Activated T-cell treated with anti-CD3 and anti-CD28 coated beads, Interleukin-2, amount 50 U/mL, for 1 hour (primary cell): ENCODE results near the gene EGLN2.
"Not testable (repeated sequence)": the region's sequence is repeated elsewhere in the genome, so short reads cannot be mapped to it uniquely, and the experiment has no call there.

Experiments
- DNase-seq: peaks from one replicate; pipeline ENCODE4 v3.0.0-alpha.2; 2020

The EGLN2 gene

GRCh38 chr19:40802300-40803169, 3.5 kb downstream of the EGLN2 start:
- DNase-seq: no peak

GRCh38 chr19:40803170-40803856, 4.3 kb downstream of the EGLN2 start:
- no peak for DNase-seq

GRCh38 chr19:40803857-40804782, 5.1 kb downstream of the EGLN2 start:
- DNase-seq: peak; percentile 61

GRCh38 chr19:40804783-40805242, 5.8 kb downstream of the EGLN2 start:
- no peak for DNase-seq

- no peak for DNase-seq
Observed at GRCh38 chr19:40805258-40805868, 6.4 kb downstream of the EGLN2 start.

GRCh38 chr19:40806423-40807146, 7.6 kb downstream of the EGLN2 start:
- peak; percentile 77 for DNase-seq

GRCh38 chr19:40807147-40808020, 8.4 kb downstream of the EGLN2 start:
- no peak for DNase-seq

GRCh38 chr19:40808021-40808325, 9.0 kb downstream of the EGLN2 start:
- DNase-seq: no peak

- no peak for DNase-seq
Observed at GRCh38 chr19:40808497-40808896, 9.5 kb downstream of the EGLN2 start.

GRCh38 chr19:40809358-40810086, 10.5 kb downstream of the EGLN2 start:
- no peak for DNase-seq

GRCh38 chr19:40810160-40810559, 11.2 kb downstream of the EGLN2 start:
- DNase-seq: no peak

- peak; percentile 65 for DNase-seq
Observed at GRCh38 chr19:40810649-40811408, 11.8 kb downstream of the EGLN2 start.

- no peak for DNase-seq
Observed at GRCh38 chr19:40811478-40812341, 12.7 kb downstream of the EGLN2 start.

- DNase-seq: not testable (repeated sequence)
Observed at GRCh38 chr19:40812571-40812970, 13.6 kb downstream of the EGLN2 start.

- DNase-seq: no peak
Observed at GRCh38 chr19:40813182-40813581, 14.2 kb downstream of the EGLN2 start.

GRCh38 chr19:40815223-40815622, 16.2 kb downstream of the EGLN2 start:
- no peak for DNase-seq

- peak; percentile 78 for DNase-seq
Observed at GRCh38 chr19:40818480-40819399, 19.7 kb downstream of the EGLN2 start.
